CD14-positive monocyte (primary cell): Measurements from ENCODE around the gene CSPG4. TPM values are rescaled to one million over a fixed set of nuclear protein-coding genes. Genes with fewer than 3 reads are reported as not detected.

Experiments used
- DNase-seq, 3 donors: peaks; one replicate each; pipeline ENCODE4 v3.0.0-alpha.2; 2011 to 2022
- H2AFZ ChIP-seq: 2 replicates; pipeline ENCODE4 v1.6.0; 2012; ENCODE audit warnings: mild to moderate bottlenecking, low read depth, low read length, inconsistent platforms; ENCODE audit not compliant: insufficient read depth, poor library complexity, severe bottlenecking
- H3K27ac ChIP-seq, 2 donors: 1 replicate in 1 of 2; 2 replicates in 1 of 2; pipeline ENCODE4 v1.5.1; 2012 to 2013; ENCODE audit warnings: low read length in 2 of 2, control low read depth in 1 of 2, inconsistent platforms in 1 of 2, low read depth in 1 of 2, mild to moderate bottlenecking in 1 of 2
- H3K27me3 ChIP-seq, 2 donors: one replicate each; pipeline versions ENCODE4 v1.6.0 to v1.6.1; 2011 to 2013; ENCODE audit warnings: low read length in 2 of 2; ENCODE audit not compliant: control insufficient read depth in 2 of 2, insufficient read depth in 2 of 2
- H3K36me3 ChIP-seq, 2 donors: replicated peaks in 1 of 2; 1 replicate in 1 of 2; 2 replicates in 1 of 2; pipeline versions ENCODE4 v1.5.1 to v1.6.1; 2012 to 2013; ENCODE audit warnings: low read length in 2 of 2, control low read depth in 1 of 2, inconsistent platforms in 1 of 2, mild to moderate bottlenecking in 1 of 2; ENCODE audit not compliant: insufficient read depth in 2 of 2, control insufficient read depth in 1 of 2
- H3K4me1 ChIP-seq, 2 donors: 1 replicate in 1 of 2; 2 replicates in 1 of 2; pipeline versions ENCODE4 v1.5.1 to v1.6.1; 2012 to 2013; ENCODE audit warnings: low read length in 2 of 2, control low read depth in 1 of 2, inconsistent platforms in 1 of 2, mild to moderate bottlenecking in 1 of 2, moderate library complexity in 1 of 2; ENCODE audit not compliant: insufficient read depth in 2 of 2, control insufficient read depth in 1 of 2
- H3K4me2 ChIP-seq: replicated peaks from 2 replicates; pipeline ENCODE3; 2012; ENCODE audit warnings: low read length, moderate library complexity, mild to moderate bottlenecking; ENCODE audit not compliant: poor library complexity, severe bottlenecking; ENCODE audit errors: extremely low read depth
- H3K4me3 ChIP-seq, 3 experiments: fragments of 200-600 bp in 1 of 3; sonication (generic) in 1 of 3; replicated peaks in 1 of 3; 1 replicate in 2 of 3; 2 replicates in 1 of 3; pipeline ENCODE4 v1.5.1; 2011 to 2013; ENCODE audit warnings: low read length in 3 of 3, mild to moderate bottlenecking in 3 of 3, control low read depth in 2 of 3, low read depth in 2 of 3, inconsistent platforms in 1 of 3, moderate library complexity in 1 of 3
- H3K79me2 ChIP-seq: 2 replicates; pipeline ENCODE4 v1.6.0; 2012; ENCODE audit warnings: mild to moderate bottlenecking, control low read depth, inconsistent platforms, low read length, moderate library complexity; ENCODE audit not compliant: insufficient read depth
- H3K9ac ChIP-seq: 2 replicates; pipeline ENCODE4 v1.6.0; 2017; ENCODE audit warnings: low read length, mild to moderate bottlenecking; ENCODE audit not compliant: insufficient read depth, poor library complexity, severe bottlenecking
- H3K9me3 ChIP-seq, 2 donors: replicated peaks in 1 of 2; 1 replicate in 1 of 2; 2 replicates in 1 of 2; pipeline versions ENCODE4 v1.5.1 to v1.6.1; 2012 to 2013; ENCODE audit warnings: low read length in 2 of 2, control low read depth in 1 of 2; ENCODE audit not compliant: control insufficient read depth in 1 of 2, insufficient read depth in 1 of 2
- H4K20me1 ChIP-seq: 2 replicates; pipeline ENCODE4 v1.6.0; 2012; ENCODE audit warnings: mild to moderate bottlenecking, low read length, control low read depth, moderate library complexity; ENCODE audit not compliant: insufficient read depth
- H3K27ac Mint-ChIP-seq, 7 donors: one replicate each; pipeline ENCODE4 v1.8.0; 2020; ENCODE audit warnings: mild to moderate bottlenecking in 7 of 7, mixed read lengths in 7 of 7, moderate library complexity in 6 of 7, inconsistent platforms in 2 of 7
- H3K27me3 Mint-ChIP-seq, 3 donors: one replicate each; pipeline ENCODE4 v1.8.0; 2021 to 2022; ENCODE audit warnings: low read depth in 3 of 3, mild to moderate bottlenecking in 3 of 3, mixed read lengths in 3 of 3, moderate library complexity in 3 of 3, inconsistent platforms in 1 of 3
- H3K36me3 Mint-ChIP-seq, 2 donors: one replicate each; pipeline ENCODE4 v1.8.0; 2020; ENCODE audit warnings: mixed read lengths in 2 of 2, inconsistent platforms in 1 of 2, mild to moderate bottlenecking in 1 of 2
- H3K4me1 Mint-ChIP-seq: one replicate; pipeline ENCODE4 v1.8.0; 2020; ENCODE audit warnings: mild to moderate bottlenecking, mixed read lengths
- H3K4me3 Mint-ChIP-seq, 2 donors: one replicate each; pipeline ENCODE4 v1.8.0; 2020; ENCODE audit warnings: mild to moderate bottlenecking in 2 of 2, mixed read lengths in 2 of 2, moderate library complexity in 1 of 2
- H3K9me3 Mint-ChIP-seq, 7 donors: one replicate each; pipeline ENCODE4 v1.8.0; 2020 to 2022; ENCODE audit warnings: mixed read lengths in 7 of 7, mild to moderate bottlenecking in 6 of 7, moderate library complexity in 6 of 7, inconsistent platforms in 2 of 7
- WGBS: methylation state at CpG from one replicate; pipeline ENCODE4 v1.1.5; 2013; ENCODE audit warnings: missing lambda C conversion rate; ENCODE audit not compliant: insufficient coverage; 5-methylcytosine and 5-hydroxymethylcytosine counted together
- intact Hi-C, 2 donors: fragments of 100-400 bp; cut with micrococcal nuclease; formaldehyde crosslinking; loops; one replicate each; pipeline versions ENCODE4 v1.15.0 to v1.15.1; 2023
- polyA plus RNA-seq, 3 donors: library from polyadenylated mRNA; depleted of rRNA in 1 of 3; unstranded in 2 of 3; stranded (reverse) in 1 of 3; fragments of 300-500 nt in 2 of 3; fragments of >200 nt in 1 of 3; fragmentation: Illumina TruSeq in 2 of 3; gene quantifications; 1 replicate in 2 of 3; 2 replicates in 1 of 3; pipeline ENCODE4 v1.2.3, GENCODE V29; 2012 to 2021
- TF ChIP-seq, protein P1 (sequence below): fragments of 200-600 bp; IDR thresholded peaks from one replicate; pipeline ENCODE4 v1.8.0; 2022; ENCODE audit warnings: antibody characterized with exemption, mild to moderate bottlenecking

CSPG4 gene
- polyA plus RNA-seq, 3 donors = not detected

GRCh38 chr15:75631935-75632334 is 80.7 kb downstream of the CSPG4 start:
- Histone ChIP-seq H3K4me1 (peaks cover 3 to 7% of the 10 kb centered on the region in 2 donors), H3K79me2 (peaks cover 7% of the 10 kb centered on the region)
- intact Hi-C loops = no loop called here

GRCh38 chr15:75625542-75626347 is 86.9 kb downstream of the CSPG4 start, which contains the start of gene SNUPN:
Gene SNUPN (minus strand): TSS chr15:75625725. CDS start chr15:75621051, 4,674 bp downstream.
- Histone ChIP-seq H3K27me3 (no peaks in the 10 kb centered on the region), H3K36me3 (no peaks in the 10 kb centered on the region), H3K27ac (peak within 1 kb of the TSS; percentile 89 to 96), H3K79me2 (peaks cover 10% of the 10 kb centered on the region), H4K20me1 (no peaks in the 10 kb centered on the region), H3K4me3 (peak within 1 kb of the TSS; percentile 83 to 97 (median 89)), H2AFZ (peak within 1 kb of the TSS; percentile 97), H3K4me2 (peak within 1 kb of the TSS; percentile 88), H3K9me3 (no peaks in the 10 kb centered on the region), H3K4me1 (peaks cover 23 to 32% of the 10 kb centered on the region in 2 donors), H3K9ac (peak within 1 kb of the TSS; percentile 88)
- TF ChIP-seq, protein P1, sequence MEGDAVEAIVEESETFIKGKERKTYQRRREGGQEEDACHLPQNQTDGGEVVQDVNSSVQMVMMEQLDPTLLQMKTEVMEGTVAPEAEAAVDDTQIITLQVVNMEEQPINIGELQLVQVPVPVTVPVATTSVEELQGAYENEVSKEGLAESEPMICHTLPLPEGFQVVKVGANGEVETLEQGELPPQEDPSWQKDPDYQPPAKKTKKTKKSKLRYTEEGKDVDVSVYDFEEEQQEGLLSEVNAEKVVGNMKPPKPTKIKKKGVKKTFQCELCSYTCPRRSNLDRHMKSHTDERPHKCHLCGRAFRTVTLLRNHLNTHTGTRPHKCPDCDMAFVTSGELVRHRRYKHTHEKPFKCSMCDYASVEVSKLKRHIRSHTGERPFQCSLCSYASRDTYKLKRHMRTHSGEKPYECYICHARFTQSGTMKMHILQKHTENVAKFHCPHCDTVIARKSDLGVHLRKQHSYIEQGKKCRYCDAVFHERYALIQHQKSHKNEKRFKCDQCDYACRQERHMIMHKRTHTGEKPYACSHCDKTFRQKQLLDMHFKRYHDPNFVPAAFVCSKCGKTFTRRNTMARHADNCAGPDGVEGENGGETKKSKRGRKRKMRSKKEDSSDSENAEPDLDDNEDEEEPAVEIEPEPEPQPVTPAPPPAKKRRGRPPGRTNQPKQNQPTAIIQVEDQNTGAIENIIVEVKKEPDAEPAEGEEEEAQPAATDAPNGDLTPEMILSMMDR = no peak
- DNase-seq = peak; percentile 87 to 93 (median 90)
- no peaks in the 10 kb centered on the region for H3K36me3 Mint-ChIP-seq
- peak within 1 kb of the TSS; percentile 92 to 95 for H3K4me3 Mint-ChIP-seq
- H3K9me3 Mint-ChIP-seq = no peaks in the 10 kb centered on the region
- intact Hi-C loops = loop anchor here in 1 of 2 donors (5.0 kb wide), 2 partner anchors 48 to 173 kb away; partner anchors contain the start of genes PTPN9 and SIN3A
- H3K4me1 Mint-ChIP-seq = peaks cover 38% of the 10 kb centered on the region
- peaks cover 0 to 2% (median 2%) of the 10 kb centered on the region in 3 donors for H3K27me3 Mint-ChIP-seq
- peak within 1 kb of the TSS; percentile 94 to 99 (median 98) for H3K27ac Mint-ChIP-seq
- WGBS = under 1% methylated on average over 43 of the region's 47 CpGs

More at GRCh38 chr15:75631935-75632334, 80.7 kb downstream of the CSPG4 start:
- no peak overlapping the region for H3K4me2 ChIP-seq
- peaks cover 8% of the 10 kb centered on the region for H3K4me1 Mint-ChIP-seq
- no peak overlapping the region for H3K4me3 Mint-ChIP-seq
- TF ChIP-seq, protein P1 = no peak
- H3K9me3 ChIP-seq = no peaks in the 10 kb centered on the region
- no peak overlapping the region for H3K9ac ChIP-seq
- no peaks in the 10 kb centered on the region for H3K27me3 ChIP-seq
- H4K20me1 ChIP-seq = peaks cover 2% of the 10 kb centered on the region
- peaks cover 0 to 2% (median 0%) of the 10 kb centered on the region in 3 donors for H3K27me3 Mint-ChIP-seq
- no peak overlapping the region for H3K27ac ChIP-seq
- no peak overlapping the region for H2AFZ ChIP-seq
- no peak overlapping the region for H3K4me3 ChIP-seq
- H3K27ac Mint-ChIP-seq = no peak overlapping the region
- H3K36me3 ChIP-seq = no peaks in the 10 kb centered on the region
- DNase-seq = no peak
- no peaks in the 10 kb centered on the region for H3K9me3 Mint-ChIP-seq
- peaks cover 2% of the 10 kb centered on the region in 2 donors for H3K36me3 Mint-ChIP-seq

Other genes starting within 250 kb of the CSPG4 start
- gene PTPN9, start 133.5 kb downstream of the CSPG4 start, polyA plus RNA-seq = 10 to 100 TPM; 21.1 to 40.1 (median 28.0) TPM
- gene SNUPN, start 87.1 kb downstream of the CSPG4 start, polyA plus RNA-seq = 10 to 100 TPM; 11.7 to 31.8 (median 29.3) TPM
- 100 to 1,000 TPM in 1 of 3 donors, 10 to 100 TPM in 2; 36.7 to 119 (median 99.3) TPM for gene IMP3, start 72.6 kb downstream of the CSPG4 start, polyA plus RNA-seq
- gene SNX33, start 64.9 kb downstream of the CSPG4 start, polyA plus RNA-seq = 1 to 10 TPM; 2.4 to 4.8 (median 2.4) TPM
- 10 to 100 TPM; 13.6 to 22.1 (median 20.9) TPM for gene UBE2Q2, start 130.6 kb upstream of the CSPG4 start, polyA plus RNA-seq
- gene FBXO22, start 191.0 kb upstream of the CSPG4 start, polyA plus RNA-seq = 10 to 100 TPM in 2 of 3 donors, 1 to 10 TPM in 1; 4.2 to 12.8 (median 12.3) TPM